HG02885 (cell line): ENCODE data around the gene USP9X.
"Not testable (repeated sequence)": the region's sequence is repeated elsewhere in the genome, so short reads cannot be mapped to it uniquely, and the experiment has no call there.

Source experiments
- ATAC-seq: cut with Tn5 transposase; IDR thresholded peaks from one replicate; pipeline ENCODE4 v1.9.1; 2021; ENCODE audit warnings: mild to moderate bottlenecking; ENCODE audit not compliant: unreplicated experiment, poor library complexity

USP9X gene

DNA sequence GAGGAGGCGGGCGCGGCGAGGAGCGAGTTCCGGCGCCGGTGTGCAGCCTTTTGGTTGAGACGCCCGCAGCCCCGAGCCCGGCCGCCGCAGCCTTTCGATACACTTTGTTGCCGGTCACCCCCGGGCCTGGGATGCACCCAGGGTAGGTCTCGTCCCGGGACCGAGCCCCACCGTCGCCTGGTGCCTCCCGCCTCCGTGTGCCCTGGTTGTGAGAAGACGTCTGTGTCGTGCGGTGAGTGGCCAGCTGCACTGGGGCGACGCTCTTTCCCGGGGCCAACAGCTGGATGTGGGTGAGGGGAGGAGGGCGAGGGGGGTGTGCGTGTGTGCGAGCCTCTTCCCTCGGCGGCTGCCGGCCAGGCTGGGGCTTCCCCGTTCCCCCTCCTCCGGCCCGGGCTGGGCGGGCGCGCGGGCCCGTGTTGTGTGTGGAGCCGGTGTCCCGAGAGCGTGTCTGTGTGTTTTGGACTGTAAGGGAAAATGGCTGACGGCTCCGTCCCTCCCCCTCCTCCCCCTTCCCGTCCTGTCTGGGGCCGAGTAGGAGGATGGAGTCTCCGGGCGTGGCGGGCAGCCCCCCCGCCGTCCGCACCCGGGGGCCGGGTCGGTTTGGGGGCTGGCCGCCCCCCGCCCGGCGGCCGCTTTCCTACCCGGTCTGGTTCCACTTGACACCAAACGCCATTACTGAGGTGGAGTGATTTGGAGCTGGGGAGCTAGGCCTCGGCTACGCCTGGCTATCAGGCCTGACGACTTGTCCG, 807 bp downstream of the USP9X start:
- ATAC-seq: peak; percentile 5

DNA sequence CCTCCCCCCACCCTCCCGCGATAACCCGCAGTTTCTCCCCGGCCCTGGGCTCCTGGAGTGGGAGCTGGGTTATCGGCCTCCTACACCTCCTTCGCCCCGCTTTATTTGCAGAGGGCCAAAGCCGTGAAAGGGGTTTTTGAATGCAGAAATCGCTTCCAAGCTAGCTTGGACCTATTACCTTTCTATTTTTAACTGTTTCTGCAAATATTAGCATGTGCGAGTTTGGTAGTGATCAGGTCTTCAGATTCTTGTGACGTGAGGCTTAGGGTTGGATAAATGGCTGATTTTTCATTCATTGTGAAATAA, 1.3 kb downstream of the USP9X start:
- no peak for ATAC-seq

DNA sequence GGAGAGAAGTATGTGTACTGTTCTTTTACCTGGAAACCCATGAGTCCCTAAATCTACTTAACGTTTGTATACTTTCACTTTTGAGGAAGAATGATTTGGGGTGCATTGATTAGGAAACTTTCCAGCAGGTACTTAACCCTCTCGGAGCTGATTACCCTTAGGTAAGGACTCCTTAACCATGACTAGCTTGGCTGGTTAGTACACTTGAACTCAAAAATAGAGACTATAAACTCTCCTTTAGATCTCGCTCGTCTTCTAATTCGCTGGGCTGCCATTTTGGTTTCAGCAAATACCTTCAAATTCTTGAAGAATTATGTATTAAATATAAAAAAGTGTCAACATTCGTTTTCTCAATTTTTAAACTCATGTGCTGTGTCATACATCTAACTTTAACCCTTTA, 2.0 kb downstream of the USP9X start:
- ATAC-seq: no peak

- no peak for ATAC-seq
Observed at GRCh38 chrX:41090568-41091238, 5.5 kb downstream of the USP9X start.

GRCh38 chrX:41092776-41093175, 7.5 kb downstream of the USP9X start:
- no peak for ATAC-seq

DNA sequence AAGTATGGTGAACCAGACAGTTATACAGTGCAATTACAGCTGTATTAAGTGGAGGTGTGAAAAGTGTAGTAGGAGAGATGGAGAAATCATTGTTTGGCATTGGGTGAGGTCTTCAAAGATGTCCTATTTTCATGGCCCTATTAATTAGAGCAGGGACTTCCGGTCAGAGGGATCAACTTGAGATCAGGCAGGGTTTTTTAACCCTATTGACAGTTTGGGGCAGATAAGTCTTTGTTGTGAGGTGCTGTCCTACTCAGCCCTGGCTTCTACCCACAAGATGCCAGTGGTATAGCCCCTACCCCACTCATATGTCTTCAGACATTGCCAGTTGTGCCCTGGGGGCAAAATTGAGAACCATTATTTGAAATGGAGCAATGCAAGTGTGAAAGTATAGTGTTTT, 9.9 kb downstream of the USP9X start:
- ATAC-seq: no peak

- ATAC-seq: no peak
Observed at GRCh38 chrX:41095908-41096307, 10.7 kb downstream of the USP9X start.

GRCh38 chrX:41096339-41096955, 11.2 kb downstream of the USP9X start:
- no peak for ATAC-seq

DNA sequence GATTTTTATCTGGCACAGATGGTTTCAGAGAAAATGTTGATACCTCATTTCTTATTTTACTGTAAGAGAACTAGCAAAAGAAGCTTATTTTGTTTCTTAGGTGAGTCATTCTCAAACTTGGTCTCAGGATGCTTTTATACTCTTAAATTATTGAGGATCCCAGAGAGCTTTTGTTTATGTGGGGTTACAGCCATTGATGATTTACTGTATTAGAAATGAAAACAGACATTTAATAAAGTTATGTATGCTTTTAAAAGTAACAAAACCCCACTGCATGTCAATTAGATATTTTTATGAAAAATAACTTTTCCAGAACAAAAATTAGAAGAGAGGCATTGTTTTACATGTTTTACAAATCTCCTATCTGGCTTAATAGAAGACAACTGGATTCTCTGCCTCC, 12.1 kb downstream of the USP9X start:
- no peak for ATAC-seq

GRCh38 chrX:41100200-41100599, 15.0 kb downstream of the USP9X start:
- ATAC-seq: no peak

DNA sequence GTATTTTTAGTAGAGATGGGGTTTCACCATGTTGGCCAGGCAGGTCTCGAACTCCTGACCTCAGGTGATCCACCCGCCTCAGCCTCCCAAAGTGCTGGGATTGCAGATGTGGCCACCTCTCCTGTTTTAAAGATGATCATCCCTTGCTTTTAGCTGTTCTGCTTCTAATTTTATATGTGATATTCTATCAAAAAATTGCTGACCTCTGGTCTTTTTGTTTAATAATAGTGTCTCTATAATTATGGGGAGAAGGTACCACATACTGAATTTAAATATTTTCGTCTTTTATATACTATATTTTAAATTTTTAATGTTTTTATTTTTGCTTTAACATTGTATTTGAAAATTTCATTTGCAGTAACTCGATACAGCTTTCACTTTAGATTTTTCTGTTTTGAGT, 15.6 kb downstream of the USP9X start:
- no peak for ATAC-seq

DNA sequence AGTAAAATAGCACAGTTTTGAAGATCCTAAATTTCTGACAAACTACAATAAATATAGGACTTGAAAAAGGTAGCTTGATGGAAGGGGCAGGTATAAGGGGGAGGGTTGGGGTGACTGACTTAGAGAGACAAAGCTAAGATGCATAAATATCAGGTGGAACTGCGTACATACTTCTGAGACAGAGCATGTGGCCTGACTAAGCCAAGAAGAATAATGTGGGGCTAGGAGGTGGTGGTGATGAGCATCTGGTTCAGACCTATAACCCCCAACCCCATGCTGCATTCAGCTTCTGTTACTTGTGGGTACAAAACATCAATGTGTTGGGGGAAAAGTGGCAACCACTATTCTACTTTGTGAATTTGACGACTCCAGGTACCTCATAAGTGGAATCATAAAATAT, 19.8 kb downstream of the USP9X start:
- ATAC-seq: no peak

DNA sequence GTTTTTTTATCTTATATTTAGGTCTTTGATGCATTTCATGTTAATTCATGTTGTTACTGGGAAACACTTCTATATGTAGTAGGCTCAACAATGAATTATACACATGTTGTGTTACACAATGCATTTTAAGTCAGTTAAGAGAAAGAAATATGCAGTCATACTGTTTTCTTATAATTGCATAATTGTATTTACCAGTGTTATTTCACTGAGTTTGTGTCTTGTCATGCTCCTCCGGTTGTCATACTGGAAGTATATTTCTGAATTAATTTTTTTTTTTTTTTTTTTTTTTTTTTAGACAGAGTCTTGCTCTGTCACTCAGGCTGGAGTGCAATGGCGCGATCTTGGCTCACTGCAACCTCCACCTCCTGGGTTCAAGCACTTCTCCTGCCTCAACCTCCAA, 21.0 kb downstream of the USP9X start:
- ATAC-seq: not testable (repeated sequence)

GRCh38 chrX:41108007-41108406, 22.8 kb downstream of the USP9X start:
- no peak for ATAC-seq

GRCh38 chrX:41108463-41109205, 23.4 kb downstream of the USP9X start:
- no peak for ATAC-seq

GRCh38 chrX:41110801-41111625, 25.8 kb downstream of the USP9X start:
- no peak for ATAC-seq

DNA sequence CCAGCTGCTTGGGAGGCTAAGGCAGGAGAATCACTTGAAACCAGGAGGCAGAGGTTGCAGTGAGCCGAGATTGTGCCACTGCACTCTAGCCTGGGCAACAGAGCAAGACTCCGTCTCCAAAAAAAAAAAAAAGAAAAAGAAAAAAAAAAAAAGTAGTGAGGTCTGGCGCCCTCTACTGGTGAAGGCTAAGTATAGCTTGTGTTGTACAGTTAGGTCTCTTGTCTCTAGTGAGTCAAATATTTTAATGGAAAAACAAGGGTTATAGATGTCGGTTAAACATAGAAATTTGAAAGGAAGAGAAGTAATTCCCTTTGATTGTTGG, 29.8 kb downstream of the USP9X start:
- not testable (repeated sequence) for ATAC-seq

DNA sequence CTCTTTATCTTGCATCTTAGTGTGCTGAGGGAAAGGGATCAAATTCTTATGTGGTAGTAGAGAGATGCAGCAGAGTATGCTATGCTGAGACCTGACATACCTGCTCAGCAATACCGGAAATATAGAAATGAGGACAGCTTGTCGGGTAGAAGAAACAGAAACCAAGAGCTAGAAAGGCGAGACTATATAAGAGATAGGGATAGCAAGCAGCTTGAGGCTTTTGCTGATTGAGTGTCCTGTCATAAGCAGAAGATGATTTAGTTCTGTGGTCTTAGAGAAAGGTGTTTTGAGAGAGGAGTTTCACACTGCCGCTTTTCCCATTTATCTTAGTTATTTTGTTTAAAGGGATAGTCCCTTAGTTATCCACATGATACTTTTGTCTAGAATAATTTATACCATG, 31.7 kb downstream of the USP9X start:
- ATAC-seq: peak; percentile 78

DNA sequence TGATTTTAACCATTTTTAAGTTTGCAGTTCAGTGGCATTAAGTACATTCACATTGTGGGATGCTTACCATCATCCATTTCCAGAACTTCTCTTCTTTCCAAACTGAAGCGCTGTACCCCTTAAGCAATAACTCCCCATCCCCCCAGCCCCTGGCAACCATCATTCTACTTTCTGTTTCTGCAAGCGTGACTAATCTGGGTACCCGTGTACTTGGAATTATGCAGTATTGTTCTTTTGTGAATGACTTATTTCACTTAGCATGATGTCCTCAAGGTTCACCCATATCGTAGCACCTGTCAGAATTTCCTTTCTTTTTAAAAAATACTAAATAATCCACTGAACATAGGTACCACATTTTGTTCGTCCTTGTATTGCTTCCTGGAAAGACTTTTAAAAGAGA, 32.9 kb downstream of the USP9X start:
- ATAC-seq: no peak

DNA sequence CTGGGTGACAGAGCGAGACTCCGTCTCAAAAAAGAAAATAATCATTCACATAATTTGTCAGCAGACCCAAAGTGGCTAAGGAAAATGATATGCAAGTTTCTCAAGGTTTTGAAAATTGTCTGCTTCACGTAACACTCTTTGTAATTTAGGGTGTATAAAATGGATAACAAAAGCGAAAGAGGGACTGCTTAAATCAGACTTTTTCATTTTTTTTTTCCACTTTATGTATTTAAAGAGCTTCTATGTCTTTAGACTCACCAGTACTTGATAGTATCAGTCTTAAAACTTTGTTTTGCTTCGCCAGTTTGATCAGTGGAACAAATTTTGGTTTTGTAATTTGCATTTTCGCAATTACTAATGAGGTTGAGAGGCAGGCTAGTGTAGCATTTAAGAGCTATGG, 34.6 kb downstream of the USP9X start:
- ATAC-seq: no peak
